ENCODE measurements around the gene NEDD4L. TPM values are rescaled to one million over a fixed set of nuclear protein-coding genes. Genes with fewer than 3 reads are reported as not detected.

NEDD4L gene
- total and polyA plus RNA-seq, 4 donors = 10.2 to 20.3 (median 13.2) TPM

- TF ChIP-seq REST (IDR thresholded peaks at IDR 0.05) (no peak), RXRA (IDR thresholded peaks at IDR 0.05) (no peak), RAD21 (IDR thresholded peaks at IDR 0.05) (no peak)
Measured at GRCh38 chr18:58242435-58242834, 198.4 kb downstream of the NEDD4L start (continued).

- WGBS = 70% methylated on average over 5 of the region's 5 CpGs
- no peaks in the 10 kb centered on the region for H3K27me3 ChIP-seq (ENCODE audit: control insufficient read depth in 4 of 4, insufficient read depth in 4 of 4, low read length in 3 of 4)
- TF ChIP-seq EGR1 (IDR thresholded peaks at IDR 0.05; ENCODE audit: low read depth in 2 of 2) (no peak), CTCF (IDR thresholded peaks at IDR 0.05; ENCODE audit: low read depth, low read length, missing input control) (no peak), FOXA1 (IDR thresholded peaks at IDR 0.05) (no peak), FOXA2 (IDR thresholded peaks at IDR 0.05) (no peak), HNF4A (conservative IDR thresholded peaks at IDR 0.05) (no peak), HNF4G (IDR thresholded peaks at IDR 0.05) (no peak), TAF1 (conservative IDR thresholded peaks at IDR 0.05) (no peak), ZBTB33 (IDR thresholded peaks at IDR 0.05) (no peak), ATF3 (IDR thresholded peaks at IDR 0.05) (no peak), RAD21 (IDR thresholded peaks at IDR 0.05) (no peak), NR2F2 (IDR thresholded peaks at IDR 0.05) (no peak), MAX (IDR thresholded peaks at IDR 0.05) (no peak), GABPA (IDR thresholded peaks at IDR 0.05 in 1 of 2, conservative IDR thresholded peaks at IDR 0.05 in 1 of 2) (no peak), RXRA (IDR thresholded peaks at IDR 0.05) (no peak), SP1 (IDR thresholded peaks at IDR 0.05) (no peak), YY1 (IDR thresholded peaks at IDR 0.05) (no peak), REST (IDR thresholded peaks at IDR 0.05) (no peak), JUND (IDR thresholded peaks at IDR 0.05) (no peak)
- no peak overlapping the region for H3K4me3 ChIP-seq (ENCODE audit: low read depth in 1 of 3, low read length in 3 of 3)
- no peak for DNase-seq (ENCODE audit: low spot score)
- no peaks in the 10 kb centered on the region for H3K9me3 ChIP-seq (ENCODE audit: control insufficient read depth in 4 of 4, low read length in 3 of 4)
- no peaks in the 10 kb centered on the region for H3K4me1 ChIP-seq (ENCODE audit: control insufficient read depth in 4 of 4, insufficient read depth in 4 of 4, low read length in 3 of 4)
- H3K27ac ChIP-seq (ENCODE audit: low read depth in 1 of 2, low read length in 2 of 2) = no peak overlapping the region
- no peaks in the 10 kb centered on the region for H3K36me3 ChIP-seq (ENCODE audit: control insufficient read depth in 4 of 4, insufficient read depth in 3 of 4, low read depth in 1 of 4, low read length in 3 of 4)
- H3K9ac ChIP-seq (ENCODE audit: low read depth in 1 of 2, low read length in 2 of 2) = no peak overlapping the region
Measured at GRCh38 chr18:58242968-58243367, 198.9 kb downstream of the NEDD4L start.

Data from liver (tissue), 9 donors.